Measurements from ENCODE around the gene ABR. TPM values are rescaled to one million over a fixed set of nuclear protein-coding genes. Genes with fewer than 3 reads are reported as not detected.
"Not testable (repeated sequence)": the region's sequence is repeated elsewhere in the genome, so short reads cannot be mapped to it uniquely, and the experiment has no call there.

ABR gene
- total RNA-seq, 1 donor from 2014 or later, result 58.1 TPM

DNA sequence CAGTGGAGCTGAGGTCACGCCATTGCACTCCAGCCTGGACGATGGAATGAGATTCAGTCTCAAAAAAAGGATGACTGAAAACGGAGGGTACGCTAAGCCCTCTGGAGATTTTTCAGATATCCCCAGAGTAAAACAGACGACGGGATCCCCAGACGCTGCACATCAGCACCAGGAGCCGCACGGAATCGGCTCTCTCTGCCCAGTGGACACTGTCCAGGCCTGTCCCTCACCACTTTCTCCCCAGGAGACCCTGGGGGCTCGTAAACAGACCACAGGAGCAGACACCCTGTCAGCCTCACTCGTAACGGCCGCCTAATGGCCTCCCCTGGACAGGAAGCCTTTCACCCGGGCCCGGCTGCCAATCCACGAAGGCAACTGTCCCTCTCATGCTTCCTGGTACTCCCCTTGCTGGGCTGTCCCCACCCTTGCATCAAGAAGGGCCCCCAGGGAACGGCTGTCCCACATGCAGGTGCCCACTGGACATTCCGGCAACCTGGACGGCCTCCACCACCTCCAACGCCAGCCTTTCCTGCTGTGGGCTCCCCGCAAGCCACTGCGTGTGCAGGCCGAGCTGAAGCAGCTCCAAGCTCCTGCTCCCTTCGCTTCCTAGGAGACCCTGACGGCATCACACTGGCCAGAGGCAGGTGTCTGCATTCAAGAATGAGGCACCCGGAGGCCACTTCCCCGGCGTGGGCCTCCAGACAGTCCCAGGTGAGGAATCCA, 108.5 kb downstream of the ABR start:
- DNase-seq, result no peak

DNA sequence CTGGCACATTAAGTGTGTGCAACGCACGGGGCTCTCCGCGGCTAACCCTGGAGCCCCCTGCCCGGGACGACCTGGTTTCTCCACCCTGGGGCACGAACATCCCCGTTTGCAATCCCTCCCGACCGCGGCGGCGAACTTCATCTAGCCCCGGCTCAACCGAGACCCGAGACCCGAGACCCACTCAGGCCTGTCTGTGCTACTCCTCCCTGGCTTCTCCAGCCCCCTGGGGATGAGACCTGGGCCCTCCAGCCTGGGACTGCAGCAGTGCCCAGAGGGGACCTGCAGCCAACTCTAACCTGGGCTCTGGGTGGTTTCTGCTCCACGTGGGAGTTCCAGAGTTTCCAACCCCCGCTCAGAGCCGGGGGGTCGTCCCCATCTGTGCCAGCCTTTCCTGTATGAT, 109.4 kb downstream of the ABR start:
- DNase-seq, result no peak

DNA sequence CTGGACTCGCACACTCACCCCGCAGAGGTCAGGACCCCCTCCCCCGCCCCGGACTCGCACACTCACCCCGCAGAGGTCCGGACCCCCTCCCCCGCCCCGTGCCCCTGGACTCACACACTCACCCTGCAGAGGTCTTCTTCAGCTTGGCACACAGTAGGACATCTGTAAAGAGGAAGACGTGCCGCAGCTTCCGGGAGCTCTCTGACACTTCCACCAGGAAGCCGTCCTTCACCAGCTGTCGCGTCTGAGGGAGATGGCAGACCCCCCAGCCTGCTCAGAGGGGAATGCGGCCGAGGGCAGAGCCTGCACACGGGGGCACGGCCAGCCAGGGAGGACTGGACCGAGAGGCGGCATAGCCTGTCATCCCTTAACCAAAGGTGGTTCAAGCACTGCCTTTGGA, 109.9 kb downstream of the ABR start:
- no peak for DNase-seq

DNA sequence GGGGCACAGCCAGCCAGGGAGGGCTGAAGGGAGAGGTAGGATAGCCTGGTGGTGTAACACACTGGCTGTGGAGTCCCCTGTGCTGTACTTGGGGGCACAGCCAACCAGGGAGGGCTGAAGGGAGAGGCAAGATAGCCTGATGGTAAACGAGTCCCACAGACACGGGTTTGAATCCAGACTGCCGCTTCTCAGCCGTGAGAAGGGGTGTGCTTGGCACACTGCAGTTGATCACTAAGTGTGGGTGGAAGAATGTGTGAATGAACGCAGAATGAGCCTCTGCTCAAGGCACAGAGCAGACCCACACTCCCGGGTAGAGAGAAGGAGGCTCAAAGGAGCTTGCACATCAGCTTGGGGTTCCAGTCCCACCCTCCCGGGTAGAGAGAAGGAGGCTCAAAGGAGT, 111.4 kb downstream of the ABR start:
- DNase-seq, result no peak

DNA sequence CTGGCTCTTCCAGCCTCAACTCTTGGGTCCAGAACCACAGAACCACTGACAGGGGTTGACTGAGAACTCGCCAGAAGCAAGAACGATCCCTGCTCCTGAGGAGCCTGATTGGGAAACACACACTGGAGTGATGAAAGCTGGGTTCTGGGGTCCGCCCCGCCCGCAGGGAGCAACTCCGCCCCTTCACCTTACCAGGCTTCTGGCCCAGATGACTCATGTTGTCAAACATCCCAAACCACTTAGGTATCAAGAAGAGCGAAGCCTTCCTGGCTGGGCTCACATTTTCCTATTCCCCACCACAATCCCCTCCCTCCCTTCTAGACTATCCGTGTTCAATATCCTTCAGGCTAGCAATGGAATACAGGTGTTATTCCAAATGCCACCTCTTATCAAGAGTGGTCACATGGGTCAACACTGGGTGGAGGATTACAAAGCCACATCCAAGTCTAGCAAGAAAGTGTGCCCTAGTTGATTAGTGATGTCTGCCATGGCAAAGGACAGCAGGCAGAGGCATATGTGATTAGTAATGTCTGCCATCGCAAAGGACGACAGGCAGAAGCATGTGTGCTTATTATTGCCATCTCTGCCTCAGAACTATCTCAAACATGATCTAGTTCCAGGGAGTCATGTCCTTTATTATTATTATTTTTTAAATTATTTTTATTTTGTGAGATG, 112.4 kb downstream of the ABR start:
- DNase-seq, result no peak

DNA sequence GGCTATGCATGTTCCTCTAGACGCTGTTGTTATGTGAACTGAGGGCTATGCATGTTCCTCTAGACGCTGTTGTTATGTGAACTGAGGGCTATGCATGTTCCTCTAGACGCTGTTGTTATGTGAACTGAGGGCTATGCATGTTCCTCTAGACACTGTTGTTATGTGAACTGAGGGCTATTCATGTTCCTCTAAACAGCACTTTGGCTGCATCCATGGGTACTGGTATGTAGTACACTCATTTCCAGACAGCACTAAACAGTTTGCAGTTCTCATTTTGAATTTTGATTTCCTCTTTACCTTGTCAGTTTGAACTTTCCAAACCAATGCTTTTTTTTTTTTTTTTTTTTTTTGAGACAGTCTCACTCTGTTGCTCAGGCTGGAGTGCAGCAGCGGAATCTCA, 114.4 kb downstream of the ABR start:
- not testable (repeated sequence) for DNase-seq

DNA sequence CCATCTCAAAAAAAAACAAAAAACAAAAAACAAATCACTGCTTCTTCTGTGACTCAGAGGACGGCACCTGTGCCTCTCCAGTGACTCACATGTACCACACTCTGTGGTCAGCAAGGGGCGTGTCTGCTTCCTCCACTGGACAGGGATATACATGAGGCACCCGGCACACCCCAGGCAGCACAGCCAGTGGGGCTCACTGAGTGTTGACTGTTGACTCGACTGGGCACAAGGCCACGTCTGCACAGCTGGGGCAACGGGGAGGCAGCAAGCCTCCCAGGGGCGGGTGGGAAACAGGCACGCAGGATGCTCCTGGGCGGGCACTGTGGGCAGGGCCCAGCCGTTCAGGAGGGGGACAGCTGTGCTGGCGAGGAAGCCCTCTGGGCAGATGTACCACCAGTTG, 118.8 kb downstream of the ABR start:
- DNase-seq, result no peak

DNA sequence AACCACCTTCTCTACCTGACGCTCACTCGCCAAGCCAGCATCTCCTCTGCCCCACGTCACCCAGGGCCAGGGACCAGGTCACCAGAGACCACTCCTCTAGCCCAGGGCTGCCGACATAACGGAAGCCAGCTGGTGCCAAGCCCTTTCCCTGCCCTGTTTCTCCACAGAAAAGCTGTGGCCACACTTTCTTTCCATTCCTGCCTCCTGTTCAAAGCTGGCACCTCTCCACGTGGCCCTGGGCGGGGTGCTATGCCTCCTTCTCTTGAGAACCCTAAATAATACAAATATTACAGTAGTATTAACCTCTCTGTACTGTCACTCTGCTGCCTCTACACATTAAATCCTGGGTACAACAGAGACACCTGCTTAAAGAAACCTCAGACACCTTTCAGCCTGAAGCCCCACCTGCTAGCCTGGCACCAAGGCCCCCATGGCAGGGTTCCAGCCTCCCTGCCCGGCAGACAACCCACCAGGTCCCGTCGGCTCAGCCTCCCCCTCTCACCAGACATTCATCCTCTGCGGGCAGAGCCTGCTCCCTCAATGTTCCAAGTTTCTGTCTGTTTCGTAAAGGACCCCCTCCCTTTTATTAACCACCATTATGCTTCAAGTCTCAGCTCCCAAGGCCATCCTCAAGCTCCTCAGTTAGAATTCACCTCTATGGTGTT, 120.5 kb downstream of the ABR start:
- DNase-seq, result no peak

DNA sequence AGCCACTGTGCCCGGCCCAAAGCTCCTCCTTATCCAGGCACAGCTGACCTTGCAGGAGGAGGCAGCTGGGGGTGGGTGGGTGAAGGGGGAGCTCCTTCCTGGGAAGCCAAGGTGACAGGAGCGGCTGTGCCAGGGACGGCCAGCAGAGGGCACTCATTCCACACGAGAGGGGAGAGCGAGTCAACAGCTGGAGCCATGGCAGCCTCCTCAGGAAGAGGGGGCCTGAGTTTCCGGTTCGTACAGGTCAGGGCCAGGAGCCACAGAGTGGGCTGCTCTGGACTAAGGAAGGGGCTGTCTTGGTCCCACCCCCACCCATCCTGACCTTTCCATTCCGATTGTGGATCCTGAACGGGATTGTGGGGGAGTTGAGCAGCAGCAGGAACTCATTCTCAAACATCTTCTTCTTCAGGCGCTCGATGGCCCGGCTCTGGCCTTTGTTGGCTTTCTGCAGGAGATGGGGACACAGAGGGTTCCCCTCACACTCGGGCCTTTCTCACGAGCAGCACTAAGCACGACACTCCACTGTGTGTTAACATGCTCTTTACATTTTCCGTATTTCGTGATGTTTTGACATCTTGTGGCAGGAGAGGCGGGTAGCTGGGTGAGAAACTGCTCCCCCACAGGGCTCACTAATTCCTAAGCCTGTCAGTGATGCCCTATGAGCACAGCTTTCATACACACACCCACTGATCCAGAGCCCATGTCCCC, 121.2 kb downstream of the ABR start:
- DNase-seq, result no peak

DNA sequence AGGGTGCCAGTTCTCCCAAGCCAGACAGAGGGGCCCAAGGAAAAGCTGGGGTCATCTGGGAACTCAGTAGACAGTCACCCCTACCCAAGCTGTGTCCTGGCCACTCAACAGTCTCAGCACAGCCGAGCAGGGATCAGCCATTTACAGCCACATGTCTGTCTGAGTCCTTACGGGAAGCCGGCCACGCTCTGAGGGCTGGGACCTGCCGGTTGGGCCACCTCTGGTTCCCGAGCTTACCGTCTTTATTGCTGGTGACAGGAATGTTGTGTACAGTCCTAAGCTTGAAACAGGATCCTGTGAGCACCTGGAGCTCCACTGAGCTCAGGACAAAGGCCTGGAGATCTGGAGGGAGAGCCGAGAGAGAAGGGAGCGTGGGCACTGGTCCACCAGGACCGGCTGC, 123.0 kb downstream of the ABR start:
- DNase-seq, result no peak

DNA sequence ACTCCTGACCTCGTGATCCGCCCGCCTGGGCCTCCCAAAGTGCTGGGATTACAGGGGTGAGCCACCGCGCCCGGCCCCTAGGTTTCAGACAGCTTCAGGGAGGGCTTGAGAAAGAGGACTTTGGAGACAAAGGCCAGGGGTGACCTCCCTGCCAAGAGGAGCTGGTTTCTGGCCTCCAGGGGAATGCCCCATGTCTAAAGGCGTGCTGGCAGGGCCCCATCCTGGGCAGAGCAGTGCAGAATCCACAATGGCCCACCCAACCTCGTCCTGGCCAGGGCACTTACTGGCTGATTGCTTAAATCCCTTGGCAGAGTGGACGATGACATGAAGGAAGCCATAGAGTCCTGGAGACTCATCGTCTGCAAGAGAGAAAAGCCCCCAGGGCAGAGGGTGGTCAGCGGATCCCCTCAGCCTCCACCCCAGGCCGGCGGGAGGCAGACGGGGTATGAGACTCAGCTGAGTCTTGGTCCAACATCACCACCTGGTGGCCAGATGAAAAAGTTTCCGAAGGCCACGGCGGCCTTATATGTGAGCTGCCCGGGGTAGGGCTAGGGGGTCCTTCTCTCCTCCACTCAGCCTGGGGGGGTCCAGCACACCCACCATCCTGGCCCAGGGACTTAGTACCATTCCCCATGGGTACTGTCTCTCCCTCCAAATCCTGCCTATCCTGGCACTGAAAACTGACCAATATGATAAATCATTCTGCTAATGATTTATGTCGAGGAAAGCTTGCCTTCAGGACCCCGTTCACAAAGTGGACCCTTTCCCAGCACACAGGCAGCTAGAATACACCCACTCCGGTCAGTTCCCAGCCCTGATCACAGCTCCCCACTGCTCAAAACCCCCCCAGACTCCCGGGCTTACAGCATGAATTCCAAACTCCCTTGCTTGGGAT, 123.8 kb downstream of the ABR start:
- peak; percentile 10 for DNase-seq

DNA sequence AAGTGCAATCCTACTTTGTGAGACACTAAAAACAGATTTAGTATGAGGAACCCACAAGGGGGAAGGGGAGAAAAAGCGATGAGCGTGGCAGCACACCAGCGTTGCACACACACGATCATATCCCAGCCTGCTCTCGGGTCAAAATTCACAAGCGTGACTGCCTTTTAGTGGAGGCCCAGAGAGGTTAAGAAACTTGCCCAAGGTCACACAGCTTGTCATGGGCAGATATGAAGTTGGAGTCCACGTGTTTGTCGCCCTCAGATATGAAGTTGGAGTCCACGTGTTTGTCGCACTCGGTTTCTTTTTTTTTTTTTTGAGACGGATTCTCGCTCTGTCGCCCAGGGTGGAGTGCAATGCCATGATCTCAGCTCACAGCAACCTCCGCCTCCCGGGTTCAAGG, 124.5 kb downstream of the ABR start:
- no peak for DNase-seq

DNA sequence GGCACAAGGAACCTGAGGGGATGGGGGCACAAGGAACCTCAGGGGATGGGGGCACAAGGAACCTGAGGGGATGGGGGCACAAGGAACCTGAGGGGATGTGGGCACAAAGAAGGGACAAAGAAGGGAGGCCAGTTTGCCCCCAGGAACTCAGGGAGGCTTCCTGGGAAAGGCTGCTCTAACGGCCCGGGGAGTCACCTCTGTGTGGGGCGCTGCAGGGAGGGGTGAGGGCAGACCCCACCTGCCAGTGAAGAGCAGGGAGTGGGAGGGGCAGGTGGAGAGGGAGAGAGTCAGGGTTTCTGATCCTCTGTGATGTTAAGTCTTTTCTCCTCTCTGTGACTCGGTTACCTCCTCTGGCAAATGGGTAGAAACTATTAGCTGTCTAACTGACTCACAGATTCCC, 125.1 kb downstream of the ABR start:
- DNase-seq, result no peak

DNA sequence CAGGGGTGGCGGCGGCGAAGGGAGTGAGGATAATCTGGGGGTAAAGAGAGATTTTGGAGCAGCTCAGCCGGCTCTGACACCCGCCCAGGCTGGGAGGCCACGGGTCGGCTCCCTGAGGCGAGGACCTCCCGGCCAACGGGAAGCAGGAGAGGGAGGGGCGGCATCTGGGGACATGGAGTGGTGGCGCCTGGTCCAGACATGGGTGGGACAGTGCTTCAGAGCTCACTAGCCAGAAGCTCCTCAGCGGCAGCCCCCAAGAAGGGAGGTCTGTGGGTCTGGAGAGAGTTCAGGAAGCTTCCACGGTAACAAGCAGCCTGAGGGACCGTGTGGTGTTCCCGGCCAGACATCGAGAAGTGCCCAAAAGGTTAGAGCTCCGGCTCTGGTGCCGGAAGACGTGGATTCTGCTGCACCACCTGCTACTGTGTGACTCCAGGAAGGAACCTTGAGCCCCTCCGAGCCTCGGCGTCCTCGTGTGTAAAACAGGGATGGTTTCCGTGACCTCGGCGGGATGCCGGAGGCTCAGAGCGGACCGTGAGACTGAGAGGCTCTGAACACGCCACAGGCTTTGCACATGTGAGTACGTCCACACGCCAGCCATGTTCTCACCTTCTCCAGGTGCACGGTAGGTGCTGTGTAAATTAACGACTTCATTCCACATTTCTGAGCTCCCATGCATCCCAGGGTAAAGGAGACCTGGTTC, 126.0 kb downstream of the ABR start:
- no peak for DNase-seq

DNA sequence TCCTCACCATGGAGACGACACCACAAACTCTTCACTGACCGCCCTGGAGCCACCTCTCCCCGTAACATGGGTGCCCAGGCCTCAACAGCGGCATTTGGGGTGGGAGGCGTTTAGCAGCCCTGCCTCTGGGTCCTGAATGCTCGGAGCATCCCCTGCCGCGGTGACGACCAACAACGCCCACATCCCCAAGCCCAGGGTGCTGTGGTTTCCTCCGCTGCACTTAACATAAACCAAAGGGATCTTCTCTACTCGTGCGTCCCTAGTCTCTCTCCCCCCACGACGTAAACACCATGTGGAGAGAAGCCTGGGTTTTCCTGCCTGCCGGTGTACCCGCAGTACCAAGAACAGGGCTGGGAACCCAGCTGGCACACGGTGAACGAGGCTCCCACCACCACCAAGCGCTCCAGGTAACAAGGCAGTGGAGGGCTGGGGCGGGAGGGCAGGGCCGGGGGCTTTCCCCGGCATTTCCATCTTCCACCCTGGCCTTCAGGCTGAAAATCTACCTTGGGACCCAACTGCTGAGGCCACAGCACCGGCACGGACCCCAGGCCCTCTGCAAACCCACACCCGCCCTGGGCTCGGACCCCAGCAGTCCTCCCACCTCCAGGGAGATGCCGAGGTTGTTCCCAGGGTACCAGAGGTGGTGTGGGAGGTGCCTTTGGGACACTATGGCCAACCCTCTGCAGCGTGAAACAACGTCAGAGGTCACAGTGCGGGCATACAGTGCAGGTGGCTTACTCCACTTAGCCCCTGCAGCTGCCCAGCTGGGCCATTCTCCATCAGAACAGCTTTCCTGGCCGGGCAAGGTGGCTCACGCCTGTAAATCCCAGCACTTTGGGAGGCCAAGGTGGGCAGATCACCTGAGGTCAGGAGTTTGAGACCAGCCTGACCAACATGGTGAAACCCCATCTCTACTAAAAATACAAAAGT, 128.5 kb downstream of the ABR start:
- no peak for DNase-seq

DNA sequence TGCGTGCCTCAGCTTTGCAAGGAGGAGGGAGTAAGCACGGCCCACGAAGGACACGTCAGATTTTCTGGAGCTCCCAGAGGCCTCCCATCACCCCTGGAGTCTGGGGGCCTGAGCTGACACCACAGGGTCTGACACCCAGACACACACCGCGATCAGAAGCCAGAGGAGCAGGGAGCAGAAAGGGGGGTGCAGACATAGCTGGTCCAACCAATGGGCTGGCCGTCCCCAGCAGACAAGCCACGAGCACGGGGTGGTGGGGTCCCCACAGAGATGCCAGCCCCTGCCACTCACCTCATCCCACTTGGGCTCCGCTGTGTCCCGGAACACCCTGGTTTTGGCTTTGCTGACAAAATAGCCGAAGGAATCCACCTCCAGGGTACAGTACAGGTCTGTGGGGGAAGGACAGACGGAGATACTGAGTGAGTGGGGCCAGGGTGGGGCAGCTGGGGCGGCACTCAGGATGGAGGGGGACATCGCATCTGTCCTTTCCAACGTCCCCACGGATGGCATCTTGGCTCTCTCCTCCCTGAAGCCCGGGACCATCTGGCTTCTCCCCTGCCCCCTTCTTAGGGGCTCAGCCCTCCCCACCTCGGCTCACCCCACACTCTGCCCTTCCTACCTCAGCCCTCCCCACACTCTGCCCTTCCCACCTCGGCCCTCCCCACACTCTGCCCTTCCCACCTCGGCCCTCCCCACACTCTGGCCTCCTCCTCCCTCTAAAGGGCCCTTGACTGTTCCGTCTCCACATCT, 129.4 kb downstream of the ABR start:
- DNase-seq, result no peak

DNA sequence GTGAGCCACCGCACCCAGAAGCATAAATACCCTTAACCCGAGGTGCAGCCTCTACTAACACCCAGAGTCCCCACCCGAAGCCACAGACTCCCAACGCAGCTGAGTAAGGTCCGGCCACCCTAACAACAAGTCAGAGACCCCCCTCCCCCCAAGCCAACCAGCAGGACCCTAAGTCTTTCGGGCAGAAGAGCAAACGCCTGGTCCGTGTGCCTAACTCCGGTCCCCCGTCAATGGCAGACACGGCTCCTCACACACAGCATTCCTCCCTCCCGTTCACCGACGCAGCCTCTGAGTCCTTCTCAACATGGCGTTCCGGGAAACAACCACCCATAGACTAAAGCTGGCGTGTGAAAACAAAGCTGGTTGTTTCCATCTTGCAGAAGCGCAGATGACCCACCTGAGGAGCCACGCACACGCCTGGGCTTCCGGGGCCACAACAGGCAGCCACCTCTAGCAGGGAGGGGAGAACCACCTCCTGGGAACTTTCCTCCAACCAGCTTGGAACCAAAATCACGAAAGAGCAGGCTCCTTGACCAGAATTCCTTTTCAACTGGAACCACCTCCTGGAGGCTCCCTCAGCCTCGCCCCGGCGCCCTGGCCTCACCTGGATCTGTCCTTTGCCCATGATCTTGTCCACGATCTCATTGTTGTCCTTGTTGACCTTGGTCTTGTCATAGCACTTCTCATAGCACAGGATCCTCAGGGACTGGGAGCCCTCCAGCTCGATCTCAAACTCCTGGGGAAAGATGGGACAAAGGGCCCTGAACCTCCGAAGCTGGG, 130.1 kb downstream of the ABR start:
- no peak for DNase-seq

DNA sequence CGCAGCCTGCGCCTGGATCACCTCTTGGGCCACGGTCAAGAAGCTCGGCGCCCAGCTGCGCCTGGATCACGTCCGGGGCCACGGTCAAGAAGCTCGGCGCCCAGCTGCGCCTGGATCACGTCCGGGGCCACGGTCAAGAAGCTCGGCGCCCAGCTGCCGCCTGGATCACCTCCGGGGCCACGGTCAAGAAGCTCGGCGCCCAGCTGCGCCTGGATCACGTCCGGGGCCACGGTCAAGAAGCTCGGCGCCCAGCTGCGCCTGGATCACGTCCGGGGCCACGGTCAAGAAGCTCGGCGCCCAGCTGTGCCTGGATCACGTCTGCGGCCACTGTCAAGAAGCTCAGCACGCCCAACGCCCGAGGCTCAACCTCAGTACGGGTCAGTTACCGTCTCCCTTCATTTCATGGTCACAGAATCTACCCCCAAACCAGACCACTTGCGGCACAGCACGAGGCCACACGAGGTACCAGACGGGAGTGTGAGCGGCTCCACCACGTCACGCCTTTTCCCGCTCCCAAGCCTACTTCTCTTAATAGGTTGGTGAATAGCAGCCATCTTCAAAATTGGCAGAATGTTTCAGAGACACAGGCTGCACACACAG, 131.2 kb downstream of the ABR start:
- not testable (repeated sequence) for DNase-seq
